ENCODE data around the gene DNAJC22. TPM values are rescaled to one million over a fixed set of nuclear protein-coding genes. Genes with fewer than 3 reads are reported as not detected.
A peak's percentile ranks its signal among the peaks of the same experiment; 100 is the strongest.
"Not testable (repeated sequence)": the region's sequence is repeated elsewhere in the genome, so short reads cannot be mapped to it uniquely, and the experiment has no call there.

DNAJC22 gene
- total and polyA plus RNA-seq, 5 experiments from 2014 or later: not detected

- not testable (repeated sequence) for ATAC-seq, DNase-seq, H3K9me3 Mint-ChIP-seq, H3K27ac Mint-ChIP-seq, H3K36me3 Mint-ChIP-seq
- POLR2A ChIA-PET: interaction anchor here (0.7 to 1.2 kb wide), 2 partner anchors 11 to 344 kb away, joined by 3 to 5 read pairs; partner anchors contain the start of gene TROAP
- Mint-ChIP-seq H3K27me3 (peaks cover 36 to 72% (median 61%) of the 10 kb centered on the region in 5 donors), H3K4me1 (peaks cover 20 to 37% (median 30%) of the 10 kb centered on the region in 4 donors), H3K4me3 (peak overlapping the region in 1 of 10 donors; percentile 39)
Observed at GRCh38 chr12:49333778-49334177, 12.9 kb upstream of the DNAJC22 start.

GRCh38 chr12:49334226-49334625 lies 12.5 kb upstream of the DNAJC22 start:
- Mint-ChIP-seq H3K4me1 (peaks cover 20 to 37% (median 30%) of the 10 kb centered on the region in 4 donors), H3K36me3 (no peaks in the 10 kb centered on the region), H3K27ac (peak overlapping the region in 1 of 10 donors; percentile 85), H3K27me3 (peaks cover 36 to 77% (median 66%) of the 10 kb centered on the region in 5 donors), H3K4me3 (peak overlapping the region in 2 of 10 donors; percentile 25 to 26), H3K9me3 (peaks cover 0 to 3% (median 0%) of the 10 kb centered on the region in 9 donors)
- ATAC-seq (no peak), DNase-seq (no peak)
- POLR2A ChIA-PET: interaction anchor here (1.2 to 1.4 kb wide), 2 partner anchors 12 kb away, joined by 3 read pairs; partner anchors contain the start of gene TROAP

- Mint-ChIP-seq H3K36me3 (no peaks in the 10 kb centered on the region), H3K27me3 (peaks cover 36 to 81% (median 70%) of the 10 kb centered on the region in 5 donors), H3K4me1 (peaks cover 20 to 37% (median 30%) of the 10 kb centered on the region in 4 donors), H3K27ac (peak overlapping the region in 1 of 10 donors; percentile 85), H3K4me3 (peak overlapping the region in 1 of 10 donors; percentile 26), H3K9me3 (peaks cover 0 to 3% (median 0%) of the 10 kb centered on the region in 9 donors)
- ATAC-seq: no peak
- no peak for DNase-seq
- POLR2A ChIA-PET: interaction anchor here (1.4 kb wide), 1 partner anchor 11 kb away, joined by 3 read pairs; no protein-coding TSS in a partner anchor
Observed at GRCh38 chr12:49334681-49335080, 12.0 kb upstream of the DNAJC22 start.

GRCh38 chr12:49335118-49335954 lies 11.4 kb upstream of the DNAJC22 start:
- ATAC-seq: no peak
- Mint-ChIP-seq H3K4me3 (peak overlapping the region in 8 of 10 donors; percentile 31 to 69 (median 46)), H3K27me3 (peaks cover 36 to 88% (median 76%) of the 10 kb centered on the region in 5 donors)

GRCh38 chr12:49335955-49336644 lies 10.6 kb upstream of the DNAJC22 start:
- ATAC-seq (no peak), DNase-seq (no peak)
- H3K27ac Mint-ChIP-seq: no peak overlapping the region
- POLR2A ChIA-PET: interaction anchor here (0.6 to 1.5 kb wide), 3 partner anchors 13 to 47 kb away, joined by 3 to 5 read pairs (median 5); partner anchors contain the start of gene TROAP
- H3K36me3 Mint-ChIP-seq: no peaks in the 10 kb centered on the region
- peaks cover 0 to 3% (median 0%) of the 10 kb centered on the region in 9 donors for H3K9me3 Mint-ChIP-seq
- peak overlapping the region in 2 of 10 donors; percentile 34 to 69 for H3K4me3 Mint-ChIP-seq
- H3K4me1 Mint-ChIP-seq: peaks cover 20 to 37% (median 30%) of the 10 kb centered on the region in 4 donors
- H3K27me3 Mint-ChIP-seq: peaks cover 36 to 90% (median 76%) of the 10 kb centered on the region in 5 donors

More at GRCh38 chr12:49335118-49335954, 11.4 kb upstream of the DNAJC22 start:
- no peak overlapping the region for H3K27ac Mint-ChIP-seq
- POLR2A ChIA-PET: interaction anchor here (0.6 to 1.4 kb wide), 2 partner anchors 11 to 21 kb away, joined by 3 read pairs; no protein-coding TSS in a partner anchor
- DNase-seq: no peak
- H3K9me3 Mint-ChIP-seq: peaks cover 0 to 3% (median 0%) of the 10 kb centered on the region in 9 donors
- peaks cover 20 to 37% (median 30%) of the 10 kb centered on the region in 4 donors for H3K4me1 Mint-ChIP-seq
- no peaks in the 10 kb centered on the region for H3K36me3 Mint-ChIP-seq

GRCh38 chr12:49336645-49337584 lies 9.8 kb upstream of the DNAJC22 start, which contains the start of gene C1QL4:
Gene C1QL4, minus strand, starts transcription at chr12:49337188. Its CDS starts 711 bp downstream, at chr12:49336477.
- Mint-ChIP-seq H3K27ac (peak within 1 kb of the TSS in 5 of 10 donors; percentile 14 to 77 (median 18)), H3K27me3 (peaks cover 30 to 83% (median 68%) of the 10 kb centered on the region in 5 donors), H3K4me3 (peak within 1 kb of the TSS; percentile 20 to 83 (median 76)), H3K9me3 (peaks cover 0 to 3% (median 0%) of the 10 kb centered on the region in 9 donors), H3K36me3 (no peaks in the 10 kb centered on the region), H3K4me1 (peaks cover 20 to 36% (median 30%) of the 10 kb centered on the region in 4 donors)
- DNase-seq (peak; percentile 75 to 94 (median 87)), ATAC-seq (peak; percentile 86)
- POLR2A ChIA-PET: interaction anchor here (0.5 to 1.5 kb wide), 3 partner anchors 14 to 654 kb away, joined by 3 to 5 read pairs (median 5); partner anchors contain the start of gene TROAP

GRCh38 chr12:49338830-49339463 lies 7.7 kb upstream of the DNAJC22 start:
- peaks cover 22 to 40% (median 39%) of the 10 kb centered on the region in 4 donors for H3K4me1 Mint-ChIP-seq
- ATAC-seq (no peak), DNase-seq (no peak)
- no peak overlapping the region for H3K27ac Mint-ChIP-seq
- no peaks in the 10 kb centered on the region for H3K36me3 Mint-ChIP-seq
- POLR2A ChIA-PET: no interaction called here
- H3K27me3 Mint-ChIP-seq: peaks cover 27 to 80% (median 63%) of the 10 kb centered on the region in 5 donors
- peaks cover 0 to 3% (median 0%) of the 10 kb centered on the region in 9 donors for H3K9me3 Mint-ChIP-seq
- H3K4me3 Mint-ChIP-seq: no peak overlapping the region

- Mint-ChIP-seq H3K4me1 (peaks cover 25 to 43% (median 40%) of the 10 kb centered on the region in 4 donors), H3K9me3 (peaks cover 0 to 3% (median 0%) of the 10 kb centered on the region in 9 donors), H3K27ac (no peak overlapping the region), H3K27me3 (peaks cover 26 to 80% (median 64%) of the 10 kb centered on the region in 5 donors), H3K4me3 (no peak overlapping the region), H3K36me3 (no peaks in the 10 kb centered on the region)
- DNase-seq (no peak), ATAC-seq (no peak)
- POLR2A ChIA-PET: no interaction called here
Observed at GRCh38 chr12:49339464-49339861, 7.2 kb upstream of the DNAJC22 start.

GRCh38 chr12:49340095-49340870 lies 6.4 kb upstream of the DNAJC22 start:
- no peak for ATAC-seq
- Mint-ChIP-seq H3K27me3 (peaks cover 20 to 74% (median 59%) of the 10 kb centered on the region in 5 donors), H3K36me3 (no peaks in the 10 kb centered on the region), H3K4me3 (peak overlapping the region in 3 of 10 donors; percentile 23 to 49 (median 29)), H3K4me1 (peaks cover 22 to 44% (median 37%) of the 10 kb centered on the region in 4 donors), H3K9me3 (peaks cover 0 to 3% (median 0%) of the 10 kb centered on the region in 9 donors), H3K27ac (peak overlapping the region in 1 of 10 donors; percentile 45)
- POLR2A ChIA-PET: no interaction called here
- no peak for DNase-seq
